ENCODE results near the gene DMBT1.

- TF ChIP-seq ESRRA (IDR thresholded peaks at IDR 0.05; ENCODE audit: low read length) (no peak), DPF2 (IDR thresholded peaks at IDR 0.05) (no peak), MXI1 (IDR thresholded peaks at IDR 0.05; ENCODE audit: low read depth, low read length) (no peak), SIN3A (IDR thresholded peaks at IDR 0.05; ENCODE audit: low read depth, low read length) (no peak), EZH2 (IDR thresholded peaks at IDR 0.05; ENCODE audit: borderline replicate concordance, control insufficient read depth, low read depth, low read length) (no peak), POLR2AphosphoS2 (IDR thresholded peaks at IDR 0.05; ENCODE audit: low read depth, low read length) (no peak), PAX8 (IDR thresholded peaks at IDR 0.05) (no peak), ZNF687 (IDR thresholded peaks at IDR 0.05) (no peak), POLR2A (IDR thresholded peaks at IDR 0.05; ENCODE audit: low read depth, low read length) (no peak), NKRF (conservative IDR thresholded peaks at IDR 0.05) (no peak), EP300 (IDR thresholded peaks at IDR 0.05; ENCODE audit: borderline replicate concordance in 1 of 2, control insufficient read depth in 1 of 2, low read depth in 2 of 2, low read length in 2 of 2) (no peak)
- TF ChIP-seq, protein P1, sequence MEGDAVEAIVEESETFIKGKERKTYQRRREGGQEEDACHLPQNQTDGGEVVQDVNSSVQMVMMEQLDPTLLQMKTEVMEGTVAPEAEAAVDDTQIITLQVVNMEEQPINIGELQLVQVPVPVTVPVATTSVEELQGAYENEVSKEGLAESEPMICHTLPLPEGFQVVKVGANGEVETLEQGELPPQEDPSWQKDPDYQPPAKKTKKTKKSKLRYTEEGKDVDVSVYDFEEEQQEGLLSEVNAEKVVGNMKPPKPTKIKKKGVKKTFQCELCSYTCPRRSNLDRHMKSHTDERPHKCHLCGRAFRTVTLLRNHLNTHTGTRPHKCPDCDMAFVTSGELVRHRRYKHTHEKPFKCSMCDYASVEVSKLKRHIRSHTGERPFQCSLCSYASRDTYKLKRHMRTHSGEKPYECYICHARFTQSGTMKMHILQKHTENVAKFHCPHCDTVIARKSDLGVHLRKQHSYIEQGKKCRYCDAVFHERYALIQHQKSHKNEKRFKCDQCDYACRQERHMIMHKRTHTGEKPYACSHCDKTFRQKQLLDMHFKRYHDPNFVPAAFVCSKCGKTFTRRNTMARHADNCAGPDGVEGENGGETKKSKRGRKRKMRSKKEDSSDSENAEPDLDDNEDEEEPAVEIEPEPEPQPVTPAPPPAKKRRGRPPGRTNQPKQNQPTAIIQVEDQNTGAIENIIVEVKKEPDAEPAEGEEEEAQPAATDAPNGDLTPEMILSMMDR (IDR thresholded peaks at IDR 0.05 in 2 of 3, conservative IDR thresholded peaks at IDR 0.05 in 1 of 3; ENCODE audit: control insufficient read depth in 2 of 3, extremely low read depth in 1 of 3, insufficient read depth in 1 of 3, low read depth in 3 of 3, low read length in 3 of 3), result no peak
Measured at GRCh38 chr10:122526892-122527291, 33.7 kb upstream of the DMBT1 start.

All from GM12878 (cell line).